Natural killer cell (primary cell): Measurements from ENCODE around the gene GTF3A. TPM values are rescaled to one million over a fixed set of nuclear protein-coding genes. Genes with fewer than 3 reads are reported as not detected.

Source experiments
- ATAC-seq, 3 donors: fragments of 150-1000 bp in 2 of 3; fragments of 200-7000 bp in 1 of 3; cut with Tn5 transposase; 1 replicate in 1 of 3; 2 replicates in 2 of 3; pipeline ENCODE4 v1.10.0; 2021; ENCODE audit warnings: mild to moderate bottlenecking in 2 of 3, moderate library complexity in 2 of 3
- DNase-seq, 2 donors: peaks; one replicate each; pipeline versions ENCODE4 v3.0.0 to v3.0.0-alpha.2; 2013 to 2021; ENCODE audit warnings: mixed read lengths in 1 of 2
- H3K27ac ChIP-seq: one replicate; pipeline ENCODE4 v1.5.1; 2013; ENCODE audit warnings: mild to moderate bottlenecking, low read length
- H3K27me3 ChIP-seq: one replicate; pipeline ENCODE4 v1.6.1; 2013; ENCODE audit warnings: low read length; ENCODE audit not compliant: control insufficient read depth, insufficient read depth
- H3K36me3 ChIP-seq: one replicate; pipeline ENCODE4 v1.6.1; 2013; ENCODE audit warnings: low read length; ENCODE audit not compliant: control insufficient read depth, insufficient read depth
- H3K4me1 ChIP-seq: one replicate; pipeline ENCODE4 v1.6.1; 2013; ENCODE audit warnings: low read length; ENCODE audit not compliant: control insufficient read depth, insufficient read depth
- H3K4me3 ChIP-seq: one replicate; pipeline ENCODE4 v1.5.1; 2013; ENCODE audit warnings: low read length
- H3K9me3 ChIP-seq: one replicate; pipeline ENCODE4 v1.6.1; 2013; ENCODE audit warnings: low read length; ENCODE audit not compliant: control insufficient read depth, insufficient read depth
- H3K27ac Mint-ChIP-seq, 2 donors: one replicate each; pipeline ENCODE4 v1.8.0; 2022; ENCODE audit warnings: mild to moderate bottlenecking in 2 of 2, mixed read lengths in 2 of 2, moderate library complexity in 1 of 2
- H3K27me3 Mint-ChIP-seq, 2 donors: one replicate each; pipeline ENCODE4 v1.8.0; 2022; ENCODE audit warnings: low read depth in 2 of 2, mixed read lengths in 2 of 2
- H3K36me3 Mint-ChIP-seq: one replicate; pipeline ENCODE4 v1.8.0; 2022; ENCODE audit warnings: mixed read lengths
- H3K4me1 Mint-ChIP-seq, 2 donors: one replicate each; pipeline ENCODE4 v1.8.0; 2022; ENCODE audit warnings: mixed read lengths in 2 of 2
- H3K4me3 Mint-ChIP-seq: one replicate; pipeline ENCODE4 v1.8.0; 2022; ENCODE audit warnings: mild to moderate bottlenecking, moderate library complexity, mixed read lengths
- H3K9me3 Mint-ChIP-seq, 2 donors: one replicate each; pipeline ENCODE4 v1.8.0; 2022; ENCODE audit warnings: mixed read lengths in 2 of 2
- CTCF ChIP-seq: fragments of 200-600 bp; IDR thresholded peaks from one replicate; pipeline ENCODE4 v1.8.0; 2022; ENCODE audit warnings: antibody characterized with exemption
- WGBS: methylation state at CpG from one replicate; pipeline ENCODE4 v1.1.7; 2013; ENCODE audit warnings: missing lambda C conversion rate; ENCODE audit not compliant: insufficient coverage; 5-methylcytosine and 5-hydroxymethylcytosine counted together
- intact Hi-C: fragments of 100-400 bp; cut with micrococcal nuclease; formaldehyde crosslinking; loops from one replicate; pipeline ENCODE4 v1.14.2; 2022
- total RNA-seq, 4 donors: library from RNA; stranded (reverse); fragments of 120-200 nt in 1 of 4; gene quantifications; one replicate each; pipeline versions ENCODE4 v1.2.3 to v1.2.4, GENCODE V29; 2013 to 2022

The GTF3A gene
- total RNA-seq, 3 donors from 2014 or later (not counting 1 experiment from before 2014, with no cell fraction given), result 129 to 132 (median 130) TPM

GRCh38 chr13:27463500-27463899 is 39.1 kb downstream of the GTF3A start:
- no peak for TF ChIP-seq CTCF
- no peak overlapping the region for H3K27ac ChIP-seq
- peaks cover 0 to 5% of the 10 kb centered on the region in 2 donors for H3K4me1 Mint-ChIP-seq
- no peak overlapping the region for H3K27ac Mint-ChIP-seq
- 36% methylated on average over 6 of the region's 6 CpGs for WGBS
- no peak overlapping the region for H3K4me3 Mint-ChIP-seq
- H3K4me1 ChIP-seq, result peaks cover 6% of the 10 kb centered on the region
- H3K36me3 Mint-ChIP-seq, result no peaks in the 10 kb centered on the region
- no peaks in the 10 kb centered on the region for H3K9me3 Mint-ChIP-seq
- H3K9me3 ChIP-seq, result no peaks in the 10 kb centered on the region
- ATAC-seq (peak; percentile 66 to 81 (median 76)), DNase-seq (no peak)
- no peak overlapping the region for H3K4me3 ChIP-seq
- no peaks in the 10 kb centered on the region for H3K36me3 ChIP-seq
- no peaks in the 10 kb centered on the region for H3K27me3 ChIP-seq
- peaks cover 0 to 3% of the 10 kb centered on the region in 2 donors for H3K27me3 Mint-ChIP-seq
- intact Hi-C loops, result loop anchor here (5.0 kb wide), 1 partner anchor 36 kb away; no protein-coding TSS in a partner anchor

- no peak overlapping the region for H3K27ac Mint-ChIP-seq
- no peak overlapping the region for H3K4me3 Mint-ChIP-seq
- DNase-seq (no peak), ATAC-seq (no peak)
- TF ChIP-seq CTCF, result no peak
- intact Hi-C loops, result no loop called here
- H3K4me1 Mint-ChIP-seq, result peaks cover 0 to 5% of the 10 kb centered on the region in 2 donors
- WGBS, result 80% methylated on average over 5 of the region's 5 CpGs
- H3K36me3 Mint-ChIP-seq, result no peaks in the 10 kb centered on the region
- H3K27me3 ChIP-seq, result no peaks in the 10 kb centered on the region
- H3K27me3 Mint-ChIP-seq, result no peaks in the 10 kb centered on the region
- no peak overlapping the region for H3K4me3 ChIP-seq
- H3K9me3 Mint-ChIP-seq, result no peaks in the 10 kb centered on the region
- H3K4me1 ChIP-seq, result peaks cover 6% of the 10 kb centered on the region
- no peaks in the 10 kb centered on the region for H3K36me3 ChIP-seq
- no peak overlapping the region for H3K27ac ChIP-seq
- H3K9me3 ChIP-seq, result no peaks in the 10 kb centered on the region
These were observed 41.2 kb downstream of the GTF3A start for GRCh38 chr13:27465611-27466010.

- intact Hi-C loops, result no loop called here
- H3K36me3 ChIP-seq, result no peaks in the 10 kb centered on the region
- H3K36me3 Mint-ChIP-seq, result no peaks in the 10 kb centered on the region
- peaks cover 6% of the 10 kb centered on the region for H3K4me1 ChIP-seq
- TF ChIP-seq CTCF, result no peak
- no peaks in the 10 kb centered on the region for H3K9me3 ChIP-seq
- no peak for ATAC-seq
- no peaks in the 10 kb centered on the region for H3K27me3 Mint-ChIP-seq
- no peaks in the 10 kb centered on the region for H3K9me3 Mint-ChIP-seq
- WGBS, result 22% methylated on average over 3 of the region's 3 CpGs
- no peaks in the 10 kb centered on the region for H3K27me3 ChIP-seq
- no peak overlapping the region for H3K27ac Mint-ChIP-seq
- H3K4me3 ChIP-seq, result no peak overlapping the region
- H3K27ac ChIP-seq, result no peak overlapping the region
- peaks cover 0 to 5% of the 10 kb centered on the region in 2 donors for H3K4me1 Mint-ChIP-seq
- no peak overlapping the region for H3K4me3 Mint-ChIP-seq
- no peak for DNase-seq
These were observed 42.1 kb downstream of the GTF3A start for GRCh38 chr13:27466513-27466912.
